ENCODE measurements around the gene BUD31.

DNA sequence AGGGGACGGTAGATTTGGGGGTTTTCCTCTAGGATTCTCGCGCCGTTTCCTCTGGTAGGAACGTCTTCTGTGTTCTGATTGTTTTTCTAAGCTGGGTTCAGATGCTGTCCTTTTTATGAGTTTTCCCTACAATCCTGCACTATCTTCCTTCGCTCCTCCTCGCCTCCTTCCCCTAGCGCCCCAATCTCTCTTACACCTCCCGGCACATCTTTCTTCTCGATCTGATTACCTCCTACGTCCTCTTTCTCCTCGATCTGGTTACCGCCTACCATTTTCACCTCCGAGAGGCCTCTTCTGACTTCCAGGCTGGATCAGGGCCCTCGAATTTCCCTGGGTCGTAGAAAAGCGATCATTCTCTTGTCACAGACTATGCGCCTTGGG is 413 bp downstream of the BUD31 start:
- TF ChIP-seq SP1 (IDR thresholded peaks at IDR 0.05): no peak
- TF ChIP-seq CTBP1 (IDR thresholded peaks at IDR 0.05; ENCODE audit: borderline replicate concordance): no peak
- no peak for TF ChIP-seq PKNOX1 (IDR thresholded peaks at IDR 0.05)
- TF ChIP-seq TARDBP (IDR thresholded peaks at IDR 0.05): no peak
- TF ChIP-seq SUZ12 (IDR thresholded peaks at IDR 0.05): no peak
- no peak; the same call in 1 of the 2 replicates for TF ChIP-seq L3MBTL2 (conservative IDR thresholded peaks at IDR 0.05)
- TF ChIP-seq BHLHE40 (IDR thresholded peaks at IDR 0.05; ENCODE audit: borderline replicate concordance): no peak
- TF ChIP-seq ELF4 (IDR thresholded peaks at IDR 0.05): no peak
- no peak for TF ChIP-seq ZNF384 (IDR thresholded peaks at IDR 0.05)
- TF ChIP-seq NFRKB (IDR thresholded peaks at IDR 0.05): no peak
- TF ChIP-seq ARNT (IDR thresholded peaks at IDR 0.05): no peak
